ENCODE measurements around the gene IFT81. TPM values are rescaled to one million over a fixed set of nuclear protein-coding genes. Genes with fewer than 3 reads are reported as not detected.
A peak's percentile ranks its signal among the peaks of the same experiment; 100 is the strongest.
"Not testable (repeated sequence)": the region's sequence is repeated elsewhere in the genome, so short reads cannot be mapped to it uniquely, and the experiment has no call there.

IFT81 gene
- total RNA-seq, 1 donor from 2014 or later: 2.5 TPM

GRCh38 chr12:110108309-110109036, 15.7 kb upstream of the IFT81 start:
- ATAC-seq: no peak

GRCh38 chr12:110109037-110109836, 14.9 kb upstream of the IFT81 start:
- ATAC-seq: peak; percentile 75

- ATAC-seq: no peak
Measured at GRCh38 chr12:110109837-110110535, 14.2 kb upstream of the IFT81 start.

- no peak for ATAC-seq
Measured at GRCh38 chr12:110111476-110112334, 12.5 kb upstream of the IFT81 start.

GRCh38 chr12:110112335-110112660, 11.9 kb upstream of the IFT81 start:
- no peak for ATAC-seq

GRCh38 chr12:110114528-110114937, 9.6 kb upstream of the IFT81 start:
- no peak for ATAC-seq

GRCh38 chr12:110115675-110116074, 8.5 kb upstream of the IFT81 start:
- no peak for ATAC-seq

GRCh38 chr12:110116623-110117022, 7.5 kb upstream of the IFT81 start:
- no peak for ATAC-seq

- not testable (repeated sequence) for ATAC-seq
Measured at GRCh38 chr12:110117210-110117609, 6.9 kb upstream of the IFT81 start.

- no peak for ATAC-seq
Measured at GRCh38 chr12:110117956-110118685, 6.0 kb upstream of the IFT81 start.

- no peak for ATAC-seq
Measured at GRCh38 chr12:110122929-110123328, 1.2 kb upstream of the IFT81 start.

- no peak for ATAC-seq
Measured at GRCh38 chr12:110123919-110124268, 263 bp upstream of the IFT81 start.

GRCh38 chr12:110126557-110126956, 2.4 kb downstream of the IFT81 start:
- ATAC-seq: no peak

GRCh38 chr12:110134691-110135411, 10.7 kb downstream of the IFT81 start:
- no peak for ATAC-seq

- ATAC-seq: no peak
Measured at GRCh38 chr12:110135806-110136205, 11.6 kb downstream of the IFT81 start.

- no peak for ATAC-seq
Measured at GRCh38 chr12:110137786-110138185, 13.6 kb downstream of the IFT81 start.

- ATAC-seq: no peak
Measured at GRCh38 chr12:110141389-110141788, 17.2 kb downstream of the IFT81 start.

GRCh38 chr12:110146986-110147385, 22.8 kb downstream of the IFT81 start:
- no peak for ATAC-seq

GRCh38 chr12:110149086-110149660, 25.0 kb downstream of the IFT81 start:
- no peak for ATAC-seq

- ATAC-seq: no peak
Measured at GRCh38 chr12:110156766-110157165, 32.6 kb downstream of the IFT81 start.

- ATAC-seq: no peak
Measured at GRCh38 chr12:110157539-110157938, 33.4 kb downstream of the IFT81 start.

All from esophagus mucosa (tissue), 1 donor.